A673 (cell line): ENCODE data around the gene SRPRB. TPM values are rescaled to one million over a fixed set of nuclear protein-coding genes. Genes with fewer than 3 reads are reported as not detected.

Experiments
- BruUV-seq: library from RNA; stranded (reverse); fragments of 400-500 nt; replicated peaks from 2 replicates; lab custom pipeline; 2021; lab: Mats Ljungman, UMichigan
- CTCF ChIA-PET: fragments of 300-600 bp; sonication (Branson Sonifier 250); formaldehyde crosslinking; loops from one replicate; lab custom pipeline; 2022; ENCODE audit warnings: antibody characterized with exemption; lab: Charles Lee
- POLR2A ChIA-PET: fragments of 300-600 bp; sonication (Branson Sonifier 250); formaldehyde crosslinking; loops from one replicate; lab custom pipeline; 2022; ENCODE audit warnings: antibody characterized with exemption; ENCODE audit not compliant: low non-redundant PET; lab: Charles Lee
- DNase-seq: peaks from one replicate; pipeline ENCODE4 v3.0.0-alpha.2; 2015; ENCODE audit warnings: low spot score
- H3K27ac ChIP-seq: fragments of 200-600 bp; sonication (generic); 2 replicates; pipeline ENCODE4 v1.5.1; 2016; ENCODE audit warnings: mixed run types, low read depth, mild to moderate bottlenecking, mixed read lengths, antibody characterized with exemption, low read length; ENCODE audit not compliant: poor library complexity, severe bottlenecking
- H3K27me3 ChIP-seq: fragments of 200-600 bp; sonication (generic); replicated peaks from 2 replicates; pipeline ENCODE4 v1.6.1; 2017; ENCODE audit warnings: mixed run types, low read depth, mild to moderate bottlenecking, mixed read lengths, antibody characterized with exemption, low read length; ENCODE audit not compliant: insufficient read depth, poor library complexity
- H3K36me3 ChIP-seq: fragments of 200-600 bp; sonication (generic); 2 replicates; pipeline ENCODE4 v1.6.1; 2016; ENCODE audit warnings: mixed run types, mild to moderate bottlenecking, mixed read lengths, antibody characterized with exemption, low read length; ENCODE audit not compliant: insufficient read depth, poor library complexity, severe bottlenecking
- H3K4me1 ChIP-seq: fragments of 200-600 bp; sonication (generic); 2 replicates; pipeline ENCODE4 v1.6.1; 2017; ENCODE audit warnings: mixed run types, mild to moderate bottlenecking, mixed read lengths, antibody characterized with exemption, low read length; ENCODE audit not compliant: insufficient read depth, poor library complexity, severe bottlenecking
- H3K4me3 ChIP-seq: fragments of 200-600 bp; sonication (generic); 2 replicates; pipeline ENCODE4 v1.5.1; 2016; ENCODE audit warnings: low read depth, mixed run types, mild to moderate bottlenecking, mixed read lengths, low read length; ENCODE audit not compliant: poor library complexity, severe bottlenecking
- H3K9me3 ChIP-seq: fragments of 200-600 bp; sonication (generic); 2 replicates; pipeline ENCODE4 v1.6.1; 2016; ENCODE audit warnings: mixed run types, low read depth, mild to moderate bottlenecking, mixed read lengths, antibody characterized with exemption, low read length; ENCODE audit not compliant: poor library complexity, severe bottlenecking
- EZH2 ChIP-seq: fragments of 200-600 bp; sonication (generic); IDR thresholded peaks from 2 replicates; pipeline ENCODE4 v1.6.1; 2017; ENCODE audit warnings: borderline replicate concordance, low read depth, mild to moderate bottlenecking, mixed read lengths, antibody characterized with exemption, low read length; ENCODE audit not compliant: poor library complexity, severe bottlenecking
- intact Hi-C: fragments of 100-400 bp; cut with micrococcal nuclease; formaldehyde crosslinking; loops from one replicate; pipeline ENCODE4 v1.10.0; 2022; ENCODE audit not compliant: unreplicated experiment
- total RNA-seq: library from RNA; stranded (reverse); gene quantifications from 2 replicates; pipeline ENCODE4 v1.2.3, GENCODE V29; 2021
- TF ChIP-seq, protein P1 (sequence below): fragments of 300-800, 200-600 bp; sonication (generic); conservative IDR thresholded peaks from 2 replicates; pipeline ENCODE4 v1.5.1; 2017; ENCODE audit warnings: low read depth, mild to moderate bottlenecking, antibody characterized with exemption, low read length, moderate library complexity, mixed read lengths

The SRPRB gene
- total RNA-seq, 1 experiment from 2014 or later: 64.2 TPM

DNA sequence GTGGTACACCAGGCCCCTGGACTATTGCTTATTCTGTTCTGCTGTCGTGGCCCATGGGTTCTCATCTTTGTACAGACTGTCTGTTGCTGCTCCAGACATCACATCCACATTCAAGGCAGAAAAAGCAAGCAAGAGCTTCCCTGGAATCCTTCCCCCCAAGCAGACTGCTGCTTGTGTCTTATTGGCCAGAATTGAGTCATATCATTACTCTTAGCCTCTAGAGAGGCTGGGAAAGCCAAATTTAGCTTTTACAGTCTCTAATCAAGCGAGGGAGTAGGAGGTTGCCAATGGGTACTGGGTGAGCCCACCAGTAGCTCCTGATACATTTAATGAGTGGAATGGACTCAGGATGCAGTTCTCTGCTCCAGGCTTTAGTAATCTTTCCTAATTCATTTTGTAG, 50.7 kb downstream of the SRPRB start:
- intact Hi-C loops: no loop called here
- Histone ChIP-seq H3K4me3 (no peak overlapping the region), H3K27ac (no peak overlapping the region), H3K27me3 (no peaks in the 10 kb centered on the region), H3K4me1 (peaks cover 4% of the 10 kb centered on the region), H3K9me3 (no peaks in the 10 kb centered on the region), H3K36me3 (no peaks in the 10 kb centered on the region)
- ChIA-PET POLR2A (no interaction called here), CTCF (no interaction called here)
- no peak for DNase-seq
- TF ChIP-seq, protein P1, sequence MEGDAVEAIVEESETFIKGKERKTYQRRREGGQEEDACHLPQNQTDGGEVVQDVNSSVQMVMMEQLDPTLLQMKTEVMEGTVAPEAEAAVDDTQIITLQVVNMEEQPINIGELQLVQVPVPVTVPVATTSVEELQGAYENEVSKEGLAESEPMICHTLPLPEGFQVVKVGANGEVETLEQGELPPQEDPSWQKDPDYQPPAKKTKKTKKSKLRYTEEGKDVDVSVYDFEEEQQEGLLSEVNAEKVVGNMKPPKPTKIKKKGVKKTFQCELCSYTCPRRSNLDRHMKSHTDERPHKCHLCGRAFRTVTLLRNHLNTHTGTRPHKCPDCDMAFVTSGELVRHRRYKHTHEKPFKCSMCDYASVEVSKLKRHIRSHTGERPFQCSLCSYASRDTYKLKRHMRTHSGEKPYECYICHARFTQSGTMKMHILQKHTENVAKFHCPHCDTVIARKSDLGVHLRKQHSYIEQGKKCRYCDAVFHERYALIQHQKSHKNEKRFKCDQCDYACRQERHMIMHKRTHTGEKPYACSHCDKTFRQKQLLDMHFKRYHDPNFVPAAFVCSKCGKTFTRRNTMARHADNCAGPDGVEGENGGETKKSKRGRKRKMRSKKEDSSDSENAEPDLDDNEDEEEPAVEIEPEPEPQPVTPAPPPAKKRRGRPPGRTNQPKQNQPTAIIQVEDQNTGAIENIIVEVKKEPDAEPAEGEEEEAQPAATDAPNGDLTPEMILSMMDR: no peak
- no peak for TF ChIP-seq EZH2
- no TSS peak for BruUV-seq

DNA sequence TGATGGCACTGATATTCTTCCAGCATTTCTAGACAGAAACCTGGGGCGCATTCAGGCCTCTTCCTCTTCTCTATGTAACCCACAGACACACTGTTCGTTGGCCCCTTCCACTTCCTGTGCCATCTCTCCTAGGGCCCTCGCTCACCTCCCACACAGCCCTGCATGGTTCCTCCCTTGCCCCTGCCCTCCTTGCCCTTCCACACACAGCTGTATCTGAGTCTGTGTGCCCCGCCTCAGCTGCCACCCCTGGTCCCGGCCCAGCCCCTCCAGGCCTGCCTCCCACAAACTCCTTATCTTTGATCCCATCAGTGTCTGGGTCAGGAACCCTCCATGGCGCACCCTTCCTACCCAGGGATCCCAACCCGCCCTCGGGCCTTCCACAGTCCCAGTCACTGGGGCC, 52.2 kb downstream of the SRPRB start:
- ChIA-PET POLR2A (no interaction called here), CTCF (no interaction called here)
- peaks cover 4% of the 10 kb centered on the region for H3K4me1 ChIP-seq
- no peaks in the 10 kb centered on the region for H3K9me3 ChIP-seq
- BruUV-seq: no TSS peak
- H3K27ac ChIP-seq: no peak overlapping the region
- intact Hi-C loops: no loop called here
- DNase-seq: no peak
- H3K4me3 ChIP-seq: no peak overlapping the region
- TF ChIP-seq EZH2: no peak
- TF ChIP-seq, protein P1: no peak
- no peaks in the 10 kb centered on the region for H3K36me3 ChIP-seq
- no peaks in the 10 kb centered on the region for H3K27me3 ChIP-seq

DNA sequence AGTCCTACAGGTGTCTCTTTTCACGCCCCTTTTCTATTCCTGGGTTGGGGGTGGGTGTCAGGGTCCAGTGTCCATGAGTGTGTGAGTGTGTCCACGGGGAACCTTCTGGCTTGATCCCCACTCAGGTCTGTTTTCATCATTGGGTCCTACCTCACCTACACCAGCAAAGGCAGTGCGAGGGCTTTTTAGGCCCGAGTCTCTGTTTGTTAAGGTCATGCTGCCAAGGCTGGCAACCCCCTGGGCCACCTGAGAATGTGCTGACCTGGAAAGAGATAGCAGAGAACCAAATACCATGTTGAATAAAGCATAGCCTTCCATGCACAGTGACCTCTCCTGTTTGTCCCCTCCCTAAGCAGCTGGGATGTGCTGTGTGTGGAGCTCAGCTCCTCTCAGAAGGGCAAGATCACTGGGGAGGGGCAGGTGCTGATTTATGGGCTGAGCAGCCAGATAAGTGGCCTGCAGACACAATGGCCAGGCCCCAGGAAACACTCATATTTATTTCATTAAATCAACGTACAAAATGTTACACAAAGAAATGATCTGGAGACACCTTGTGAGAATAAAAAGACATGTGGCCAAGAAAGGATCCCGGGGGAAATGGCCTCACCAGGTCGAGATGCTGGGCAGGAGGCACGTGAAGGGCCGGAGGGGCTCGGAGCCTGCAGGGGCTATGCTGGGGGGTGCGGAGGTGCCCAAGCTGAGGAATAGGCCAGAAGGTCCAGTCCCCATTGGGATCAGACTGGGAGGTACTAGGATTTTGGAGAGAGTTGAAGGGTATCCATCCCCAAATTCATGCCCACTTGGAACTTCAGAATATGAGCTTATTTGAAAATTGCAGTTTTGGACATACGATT, 54.0 kb downstream of the SRPRB start:
- Histone ChIP-seq H3K27me3 (no peaks in the 10 kb centered on the region), H3K9me3 (no peaks in the 10 kb centered on the region), H3K4me1 (peaks cover 4% of the 10 kb centered on the region), H3K27ac (no peak overlapping the region), H3K36me3 (no peaks in the 10 kb centered on the region), H3K4me3 (no peak overlapping the region)
- BruUV-seq: no TSS peak
- TF ChIP-seq, protein P1: no peak
- TF ChIP-seq EZH2: no peak
- intact Hi-C loops: no loop called here
- CTCF ChIA-PET: no interaction called here
- POLR2A ChIA-PET: no interaction called here
- DNase-seq: no peak
